GM10266 (cell line): Measurements from ENCODE around the gene SLC22A16.

Source experiments
- DNase-seq: peaks from one replicate; pipeline ENCODE4 v3.0.0; 2012; ENCODE audit errors: extremely low spot score
- TF ChIP-seq, protein P1 (sequence below): IDR thresholded peaks from 2 replicates; pipeline ENCODE4 v1.5.1; 2012; ENCODE audit warnings: mild to moderate bottlenecking, low read depth; ENCODE audit not compliant: control insufficient read depth, insufficient read depth; ENCODE audit errors: missing control alignments

The SLC22A16 gene

DNA sequence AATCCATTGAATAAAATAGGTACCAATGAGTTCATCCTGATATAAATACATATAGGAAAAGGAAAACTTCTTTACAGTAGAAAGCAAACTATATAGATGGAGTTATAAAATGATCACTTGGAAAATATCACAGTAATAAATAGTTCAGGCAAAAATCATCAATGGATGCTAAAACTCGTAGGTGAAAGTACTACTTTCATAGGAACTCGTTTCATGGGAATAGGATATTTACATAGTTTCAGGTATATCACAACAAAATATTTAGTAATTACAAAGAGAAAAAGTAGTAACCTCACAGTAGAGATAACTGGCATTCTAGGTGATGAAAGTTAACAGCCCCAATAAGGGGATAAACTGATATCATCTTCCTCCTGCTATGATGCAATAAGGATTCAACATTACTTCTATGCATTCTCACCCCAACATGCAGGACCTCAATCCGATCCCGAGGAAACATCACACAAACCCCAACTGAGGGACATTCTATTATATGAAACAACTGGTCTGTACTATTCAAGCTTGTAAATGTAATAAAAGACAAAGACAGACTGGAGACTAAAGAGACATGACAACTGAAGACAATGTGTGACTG is 74.7 kb downstream of the SLC22A16 start:
- TF ChIP-seq, protein P1, sequence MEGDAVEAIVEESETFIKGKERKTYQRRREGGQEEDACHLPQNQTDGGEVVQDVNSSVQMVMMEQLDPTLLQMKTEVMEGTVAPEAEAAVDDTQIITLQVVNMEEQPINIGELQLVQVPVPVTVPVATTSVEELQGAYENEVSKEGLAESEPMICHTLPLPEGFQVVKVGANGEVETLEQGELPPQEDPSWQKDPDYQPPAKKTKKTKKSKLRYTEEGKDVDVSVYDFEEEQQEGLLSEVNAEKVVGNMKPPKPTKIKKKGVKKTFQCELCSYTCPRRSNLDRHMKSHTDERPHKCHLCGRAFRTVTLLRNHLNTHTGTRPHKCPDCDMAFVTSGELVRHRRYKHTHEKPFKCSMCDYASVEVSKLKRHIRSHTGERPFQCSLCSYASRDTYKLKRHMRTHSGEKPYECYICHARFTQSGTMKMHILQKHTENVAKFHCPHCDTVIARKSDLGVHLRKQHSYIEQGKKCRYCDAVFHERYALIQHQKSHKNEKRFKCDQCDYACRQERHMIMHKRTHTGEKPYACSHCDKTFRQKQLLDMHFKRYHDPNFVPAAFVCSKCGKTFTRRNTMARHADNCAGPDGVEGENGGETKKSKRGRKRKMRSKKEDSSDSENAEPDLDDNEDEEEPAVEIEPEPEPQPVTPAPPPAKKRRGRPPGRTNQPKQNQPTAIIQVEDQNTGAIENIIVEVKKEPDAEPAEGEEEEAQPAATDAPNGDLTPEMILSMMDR = no peak
- no peak for DNase-seq

DNA sequence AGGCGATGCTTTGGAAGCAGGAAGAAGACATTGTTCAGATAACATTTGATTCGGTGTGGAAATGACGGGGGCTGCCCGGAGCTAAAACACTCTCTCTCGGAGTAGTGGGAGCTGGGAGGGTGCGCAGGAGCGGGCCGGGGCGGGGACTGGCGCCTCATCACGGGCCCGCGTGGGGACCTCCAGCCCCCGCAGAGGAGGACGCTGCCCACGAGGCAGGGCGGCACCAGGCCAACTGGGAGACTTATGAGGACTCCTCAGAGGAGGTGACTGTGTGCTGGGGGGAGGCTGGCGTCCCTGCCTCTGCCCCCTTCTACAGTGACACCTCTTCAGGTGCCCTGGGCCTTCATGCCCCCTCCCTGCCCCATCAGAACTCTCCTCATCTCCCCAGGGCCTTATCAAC is 76.2 kb downstream of the SLC22A16 start:
- DNase-seq = no peak
- TF ChIP-seq, protein P1 = no peak

DNA sequence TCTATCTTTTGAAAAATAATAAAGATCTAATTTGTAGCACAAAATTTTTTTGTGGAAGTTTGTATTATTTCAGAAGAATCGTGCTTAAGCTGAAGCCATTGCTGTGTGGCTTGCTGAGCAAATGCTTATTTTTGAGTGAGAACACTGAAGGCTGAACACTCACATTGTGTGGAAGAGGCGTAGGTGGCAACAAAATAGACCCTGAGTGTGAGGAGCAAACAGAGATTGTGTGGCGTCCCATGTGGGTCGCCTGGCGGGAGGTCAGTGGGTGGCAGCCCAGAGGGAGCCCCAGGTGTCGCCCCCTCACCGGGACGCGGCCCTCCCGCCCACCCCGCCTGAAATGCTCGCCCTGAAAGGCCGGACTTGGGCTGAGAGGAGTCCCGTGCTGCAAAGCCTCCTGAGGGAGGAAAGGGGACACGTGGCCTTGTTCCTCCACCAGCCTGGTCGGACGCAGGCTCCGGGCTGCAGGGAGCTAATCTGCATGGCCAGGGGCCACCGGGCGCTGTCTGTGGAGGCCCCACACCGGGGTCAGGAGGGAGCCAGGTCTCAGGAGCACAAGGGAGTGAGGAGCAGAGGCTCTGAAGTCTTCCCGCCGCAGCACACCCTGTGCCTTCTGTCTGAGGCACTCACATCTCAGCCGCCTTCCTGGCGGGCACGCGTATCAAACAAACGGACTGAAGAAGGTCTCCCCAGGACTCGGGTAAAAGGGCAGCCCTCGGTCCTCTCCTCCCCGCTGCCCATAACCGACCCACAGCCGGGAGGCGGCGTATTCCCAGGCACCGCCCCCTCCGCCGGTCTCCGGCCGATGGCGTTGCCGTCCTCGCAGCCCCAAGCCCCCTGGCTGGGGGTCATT is 77.0 kb downstream of the SLC22A16 start:
- TF ChIP-seq, protein P1 = no peak
- no peak for DNase-seq

DNA sequence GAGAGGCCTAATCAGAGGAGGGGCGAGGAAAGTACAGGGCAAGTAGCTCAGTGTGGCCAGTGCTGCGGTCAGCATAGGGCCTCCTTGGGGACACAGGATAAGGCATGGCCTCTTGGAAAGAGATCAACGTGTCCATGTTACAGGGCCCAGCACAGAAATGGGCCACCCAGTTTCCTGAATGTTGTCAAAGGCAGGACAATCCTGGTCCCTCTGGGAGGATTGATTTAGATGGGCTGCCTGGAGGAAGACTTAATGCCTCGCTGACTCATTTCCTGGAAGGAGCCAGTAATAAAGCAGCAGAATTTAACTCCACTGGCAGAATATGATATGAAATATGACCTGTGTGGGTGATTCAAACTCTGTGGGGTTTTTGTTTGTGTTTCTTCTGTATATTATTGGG is 77.6 kb downstream of the SLC22A16 start:
- no peak for DNase-seq
- TF ChIP-seq, protein P1 = no peak

DNA sequence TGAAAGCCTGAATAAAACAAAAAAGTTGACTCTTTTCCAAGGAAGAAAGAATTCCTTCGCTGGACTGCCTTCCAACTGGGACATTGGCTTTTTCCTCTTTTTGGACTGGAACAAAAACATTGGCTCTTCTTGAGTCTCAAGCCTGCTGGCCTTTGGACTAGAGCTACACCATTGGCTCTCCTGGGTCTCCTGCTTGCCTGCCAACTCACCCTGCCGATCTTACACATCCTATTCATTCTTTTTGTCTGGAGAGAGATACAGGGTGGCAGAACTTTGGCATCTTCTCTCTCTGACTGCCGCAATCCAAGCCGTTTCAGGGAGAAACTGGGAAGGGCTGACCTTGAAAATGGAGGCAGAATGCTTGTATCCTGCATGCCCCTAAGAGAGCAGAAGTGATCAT is 81.2 kb downstream of the SLC22A16 start:
- TF ChIP-seq, protein P1 = no peak
- no peak for DNase-seq

DNA sequence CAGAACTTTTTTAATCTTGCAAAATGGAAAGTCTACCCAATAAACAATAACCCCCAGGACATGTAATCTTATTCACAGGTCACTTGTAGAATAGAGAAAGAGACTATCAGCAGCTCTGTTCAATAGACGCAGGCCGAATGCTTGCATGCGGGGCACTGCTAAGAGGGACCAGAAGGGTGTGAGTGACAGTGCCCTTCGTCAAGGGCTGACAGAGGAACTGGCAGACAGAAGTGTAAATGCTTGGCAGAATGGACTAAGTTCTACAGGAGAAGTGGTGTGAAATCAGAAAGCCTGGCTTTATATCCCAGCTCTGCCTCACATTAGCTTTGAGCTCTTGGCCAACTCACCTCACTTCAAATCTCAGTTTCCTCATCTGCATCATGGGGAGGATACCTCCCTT is 82.0 kb downstream of the SLC22A16 start:
- no peak for DNase-seq
- TF ChIP-seq, protein P1 = no peak

DNA sequence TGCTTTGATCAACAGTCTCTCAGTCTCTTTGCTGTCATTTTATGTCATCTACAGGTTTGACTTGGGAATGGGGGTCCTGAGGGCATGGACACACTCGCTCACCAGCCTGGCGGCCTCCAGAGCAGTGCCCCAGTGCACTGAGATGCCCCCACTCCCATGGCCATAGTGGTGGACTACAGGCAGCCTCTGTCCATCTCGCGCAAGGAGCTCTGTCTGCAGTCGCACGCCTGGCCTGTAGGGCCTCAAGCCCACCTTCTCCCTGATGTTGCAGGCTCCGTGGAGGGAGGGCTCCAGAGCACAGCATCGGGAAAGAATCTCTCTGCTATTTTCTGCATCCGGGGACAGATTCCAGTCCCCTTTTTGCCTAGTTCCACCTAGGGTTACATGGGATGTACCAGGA is 83.7 kb downstream of the SLC22A16 start:
- TF ChIP-seq, protein P1 = no peak
- no peak for DNase-seq
